ENCODE data around the gene MZT2A.
"Not testable (repeated sequence)": the region's sequence is repeated elsewhere in the genome, so short reads cannot be mapped to it uniquely, and the experiment has no call there.

MZT2A gene

GRCh38 chr2:131492015-131492417 is at the start of gene MZT2A:
Gene MZT2A (minus strand): TSS chr2:131492397. CDS start chr2:131492376, 21 bp downstream.
- FAIRE-seq; DNase-seq (ENCODE audit: extremely low spot score, insufficient read length, low read depth): not testable (repeated sequence)

GRCh38 chr2:131538856-131539255 is 46.7 kb upstream of the MZT2A start:
- not testable (repeated sequence) for FAIRE-seq; DNase-seq (ENCODE audit: extremely low spot score, insufficient read length, low read depth)

DNA sequence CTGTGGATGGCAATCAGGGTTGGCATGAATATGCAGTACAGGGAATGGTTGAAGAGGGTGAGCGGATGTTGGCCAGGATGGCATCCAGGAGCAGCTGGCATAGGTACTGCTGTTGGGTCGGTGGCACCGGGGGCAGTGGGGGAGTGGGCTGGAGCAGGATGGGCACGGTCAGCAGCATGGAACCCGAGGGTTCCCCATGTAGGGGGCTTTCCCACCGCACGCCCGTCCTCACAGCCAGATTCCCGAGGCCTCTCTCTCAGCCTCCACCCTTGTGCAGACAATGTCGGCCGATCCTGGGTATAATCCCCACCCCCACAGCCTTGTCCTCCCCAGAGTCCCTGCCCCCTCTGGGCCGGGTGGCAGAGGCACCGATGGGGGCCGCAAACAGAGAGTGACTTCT is 44.6 kb upstream of the MZT2A start:
- DNase-seq (ENCODE audit: extremely low spot score, insufficient read length, low read depth); FAIRE-seq: not testable (repeated sequence)

DNA sequence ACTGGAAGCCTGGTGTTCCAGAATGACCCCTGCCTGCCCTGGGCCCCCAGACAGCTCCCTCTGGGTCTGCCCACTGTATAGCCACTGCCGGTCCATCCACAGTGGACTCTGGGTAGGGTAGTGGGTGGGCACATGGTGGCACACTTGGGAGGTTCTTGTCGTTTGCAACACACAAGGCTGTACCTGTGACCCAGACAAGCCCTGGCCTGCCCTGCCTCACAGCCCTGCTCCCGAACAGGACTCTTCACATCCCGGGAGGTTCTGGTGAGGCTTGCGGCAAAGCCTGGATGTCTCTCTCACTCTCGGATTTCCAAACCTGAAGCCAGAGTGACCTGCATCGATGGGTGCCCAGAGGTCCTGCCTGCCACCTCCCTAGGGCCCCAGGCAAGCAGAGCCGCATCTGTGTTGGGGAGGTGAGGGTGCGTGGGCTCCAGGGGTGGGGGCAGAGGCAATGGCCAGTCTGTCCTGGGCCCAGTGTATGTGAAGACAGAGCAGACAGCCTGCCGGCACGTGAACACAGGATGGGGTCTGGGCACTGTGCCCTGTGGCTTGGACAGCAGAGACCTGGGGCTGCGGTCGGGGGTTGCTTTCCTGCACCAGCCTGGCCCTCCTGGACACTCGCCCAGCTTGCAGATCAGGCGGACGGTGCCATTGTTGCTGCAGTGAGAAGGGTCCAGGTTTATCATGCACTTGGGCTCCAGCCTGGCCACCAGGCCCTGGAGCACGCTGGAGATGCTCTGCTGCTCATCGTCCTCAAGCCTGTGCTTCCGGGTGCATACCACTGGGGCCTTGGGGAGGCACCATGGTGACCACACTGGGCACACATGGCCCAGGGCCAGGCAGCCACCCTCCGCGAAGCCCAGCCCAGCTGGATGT is 44.0 kb upstream of the MZT2A start:
- not testable (repeated sequence) for DNase-seq (ENCODE audit: extremely low spot score, insufficient read length, low read depth); FAIRE-seq

DNA sequence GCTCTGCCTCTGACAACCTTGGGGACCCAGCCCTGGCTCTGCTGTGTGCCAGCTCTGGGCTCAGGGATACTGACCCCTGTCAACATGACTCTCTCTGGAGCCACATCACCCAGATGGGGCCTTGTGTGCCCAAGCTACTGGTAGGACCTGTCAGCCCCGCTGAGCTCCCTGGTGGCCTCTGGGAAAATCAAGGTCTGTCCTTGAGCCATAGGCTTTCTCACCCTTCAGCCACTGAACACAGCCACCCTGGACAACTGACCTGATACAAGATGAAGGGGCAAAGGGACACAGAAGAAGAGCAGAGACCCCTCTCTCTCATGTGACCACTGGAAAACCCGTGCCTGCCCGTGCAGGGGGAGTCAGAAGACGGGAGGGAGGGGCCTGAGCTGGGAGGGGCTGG is 43.3 kb upstream of the MZT2A start:
- FAIRE-seq (no peak), DNase-seq (ENCODE audit: extremely low spot score, insufficient read length, low read depth) (no peak)

- not testable (repeated sequence) for DNase-seq (ENCODE audit: extremely low spot score, insufficient read length, low read depth); FAIRE-seq
These were observed 42.8 kb upstream of the MZT2A start for GRCh38 chr2:131534965-131535364.

GRCh38 chr2:131534317-131534672 is 42.1 kb upstream of the MZT2A start:
- DNase-seq (ENCODE audit: extremely low spot score, insufficient read length, low read depth); FAIRE-seq: not testable (repeated sequence)

GRCh38 chr2:131533609-131534316 is 41.6 kb upstream of the MZT2A start:
- DNase-seq (ENCODE audit: extremely low spot score, insufficient read length, low read depth); FAIRE-seq: not testable (repeated sequence)

DNA sequence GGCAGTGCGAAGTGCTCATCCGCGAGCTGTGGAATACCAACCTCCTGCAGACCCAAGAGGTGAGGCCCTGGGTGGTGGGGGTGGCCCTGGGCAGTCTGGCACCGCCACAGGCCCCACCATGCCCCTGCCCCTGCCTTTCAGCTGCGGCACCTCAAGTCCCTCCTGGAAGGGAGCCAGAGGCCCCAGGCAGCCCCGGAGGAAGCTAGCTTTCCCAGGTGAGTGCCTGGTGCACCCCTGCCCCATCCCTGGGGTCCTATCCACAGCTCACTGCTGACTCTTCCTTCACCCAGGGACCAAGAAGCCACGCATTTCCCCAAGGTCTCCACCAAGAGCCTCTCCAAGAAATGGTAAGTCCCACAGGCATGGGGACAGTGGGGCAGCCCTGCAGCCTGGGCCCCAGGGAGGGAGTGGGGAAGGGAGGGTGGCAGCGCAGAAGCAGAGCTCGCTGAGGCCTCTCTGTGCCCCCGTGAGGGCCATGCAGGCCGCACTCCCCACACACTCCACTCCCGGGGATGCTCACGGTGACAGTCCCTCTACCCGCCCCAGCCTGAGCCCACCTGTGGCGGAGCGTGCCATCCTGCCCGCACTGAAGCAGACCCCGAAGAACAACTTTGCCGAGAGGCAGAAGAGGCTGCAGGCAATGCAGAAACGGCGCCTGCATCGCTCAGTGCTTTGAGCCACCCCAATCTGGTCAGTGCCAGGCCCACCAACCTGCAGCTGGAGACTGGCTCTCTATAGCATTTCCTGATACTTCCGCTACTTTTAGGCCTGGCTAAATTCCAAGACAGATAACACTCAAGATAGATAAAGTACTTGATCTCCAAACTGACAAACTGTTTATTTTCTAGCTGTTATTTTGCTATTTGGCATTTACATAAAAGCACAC is 40.8 kb upstream of the MZT2A start:
- FAIRE-seq = peak; percentile 53
- DNase-seq (ENCODE audit: extremely low spot score, insufficient read length, low read depth) = not testable (repeated sequence)

GRCh38 chr2:131531547-131532185 is 39.5 kb upstream of the MZT2A start:
- DNase-seq (ENCODE audit: extremely low spot score, insufficient read length, low read depth); FAIRE-seq: not testable (repeated sequence)

GRCh38 chr2:131530626-131531344 is 38.6 kb upstream of the MZT2A start:
- not testable (repeated sequence) for FAIRE-seq

GRCh38 chr2:131529864-131530445 is 37.8 kb upstream of the MZT2A start:
- not testable (repeated sequence) for DNase-seq (ENCODE audit: extremely low spot score, insufficient read length, low read depth); FAIRE-seq

More at GRCh38 chr2:131530626-131531344, 38.6 kb upstream of the MZT2A start:
- DNase-seq (ENCODE audit: extremely low spot score, insufficient read length, low read depth) = not testable (repeated sequence)

- peak; percentile 88 for FAIRE-seq
- DNase-seq (ENCODE audit: extremely low spot score, insufficient read length, low read depth) = not testable (repeated sequence)
These were observed 37.0 kb upstream of the MZT2A start for GRCh38 chr2:131528981-131529863.

DNA sequence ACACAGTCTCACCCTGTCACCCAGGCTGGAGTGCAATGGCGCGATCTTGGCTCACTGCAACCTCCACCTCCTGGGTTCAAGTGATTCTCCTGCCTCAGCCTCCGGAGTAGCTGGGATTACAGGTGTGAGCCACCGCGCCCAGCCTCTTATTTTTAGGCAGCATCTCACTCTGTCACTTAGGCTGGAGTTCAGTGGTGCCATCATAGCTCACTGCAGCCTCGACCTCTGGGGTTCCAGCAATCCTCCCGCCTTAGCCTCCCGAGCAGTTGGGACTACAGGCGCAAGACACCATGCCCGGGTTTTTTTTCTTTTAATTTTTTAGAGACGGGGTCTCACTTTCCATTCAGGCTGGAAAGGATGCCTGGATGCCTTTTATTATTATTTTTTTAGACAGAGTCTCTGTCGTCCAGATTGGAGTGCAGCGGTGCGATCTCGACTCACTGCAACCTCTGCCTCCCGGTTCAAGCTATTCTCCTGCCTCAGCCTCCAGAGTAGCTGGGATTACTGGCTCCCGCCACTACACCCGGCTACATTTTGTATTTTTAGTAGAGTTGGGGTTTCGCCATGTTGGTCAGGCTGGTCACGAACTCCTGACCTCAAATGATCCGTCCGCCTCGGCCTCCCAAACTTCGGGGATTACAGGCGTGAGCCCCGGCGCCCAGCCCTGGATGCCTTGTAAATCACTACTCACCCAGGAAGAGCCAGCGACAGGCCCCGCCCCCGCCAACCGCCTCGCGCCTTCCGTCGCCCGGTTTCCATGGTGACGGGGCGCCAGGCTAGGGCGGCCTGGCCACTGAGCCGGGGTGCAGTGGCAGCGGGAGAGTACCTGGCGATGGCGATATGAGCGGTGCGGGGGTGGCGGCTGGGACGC is 35.2 kb upstream of the MZT2A start, which contains the start of gene CCDC74A:
Gene CCDC74A (plus strand): TSS at position 758 of the 871 bp plus-strand sequence. CDS start 83 bp downstream, at position 841.
- DNase-seq (ENCODE audit: extremely low spot score, insufficient read length, low read depth) = not testable (repeated sequence)
- peak; percentile 86 for FAIRE-seq

- not testable (repeated sequence) for DNase-seq (ENCODE audit: extremely low spot score, insufficient read length, low read depth); FAIRE-seq
These were observed 33.1 kb upstream of the MZT2A start for GRCh38 chr2:131525256-131525655.
